ENCODE data around the gene PTCD3.

The PTCD3 gene

DNA sequence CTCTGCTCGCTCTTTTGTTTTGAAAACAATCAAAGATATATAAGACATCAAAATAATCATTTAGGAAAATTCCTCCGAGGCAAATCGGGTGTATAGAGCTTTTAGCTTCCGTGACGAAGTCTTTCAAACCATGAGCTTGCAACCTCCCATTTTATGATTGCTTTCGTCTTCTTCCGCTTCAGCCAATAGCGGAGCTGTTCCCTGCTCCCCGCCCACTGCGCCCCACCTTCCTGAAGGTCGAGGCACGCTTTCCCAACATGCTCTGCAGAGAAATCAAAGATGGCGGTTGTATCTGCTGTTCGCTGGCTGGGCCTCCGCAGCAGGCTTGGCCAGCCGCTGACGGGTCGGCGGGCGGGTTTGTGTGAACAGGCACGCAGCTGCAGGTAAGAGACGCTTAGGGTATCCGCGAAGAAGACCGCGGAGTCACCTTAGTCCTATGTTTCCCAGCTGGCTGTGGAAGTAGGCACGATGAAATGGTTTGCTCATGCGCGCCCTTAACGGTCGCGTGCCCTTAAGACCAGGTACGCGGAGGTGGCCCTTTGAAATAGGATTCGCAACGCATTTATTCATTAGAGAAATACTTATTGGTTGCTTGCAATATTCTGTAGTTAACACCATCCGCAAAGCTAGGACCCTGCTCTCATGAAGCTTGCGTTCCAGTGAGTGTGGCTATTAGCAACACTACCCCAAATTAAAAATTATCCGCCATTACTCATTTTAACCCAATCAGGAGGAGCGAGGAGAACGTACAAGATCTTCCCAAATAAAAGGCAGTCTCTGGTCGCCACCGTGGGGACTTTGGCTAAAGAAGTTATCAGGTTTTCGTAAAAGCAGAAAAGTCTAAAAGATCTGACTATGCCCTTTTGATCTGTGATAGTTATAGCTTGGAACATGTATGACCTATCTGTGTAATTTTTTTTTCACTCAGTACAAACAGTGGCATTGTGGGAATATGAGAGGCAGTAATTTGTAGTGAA, at the start of gene PTCD3:
Gene PTCD3, plus strand, starts transcription at position 267 of the 977 bp plus-strand sequence. Its CDS starts 13 bp downstream, at position 280.
- DNase-seq (ENCODE audit: low read depth in 2 of 2), result peak; percentile 89 to 96

DNA sequence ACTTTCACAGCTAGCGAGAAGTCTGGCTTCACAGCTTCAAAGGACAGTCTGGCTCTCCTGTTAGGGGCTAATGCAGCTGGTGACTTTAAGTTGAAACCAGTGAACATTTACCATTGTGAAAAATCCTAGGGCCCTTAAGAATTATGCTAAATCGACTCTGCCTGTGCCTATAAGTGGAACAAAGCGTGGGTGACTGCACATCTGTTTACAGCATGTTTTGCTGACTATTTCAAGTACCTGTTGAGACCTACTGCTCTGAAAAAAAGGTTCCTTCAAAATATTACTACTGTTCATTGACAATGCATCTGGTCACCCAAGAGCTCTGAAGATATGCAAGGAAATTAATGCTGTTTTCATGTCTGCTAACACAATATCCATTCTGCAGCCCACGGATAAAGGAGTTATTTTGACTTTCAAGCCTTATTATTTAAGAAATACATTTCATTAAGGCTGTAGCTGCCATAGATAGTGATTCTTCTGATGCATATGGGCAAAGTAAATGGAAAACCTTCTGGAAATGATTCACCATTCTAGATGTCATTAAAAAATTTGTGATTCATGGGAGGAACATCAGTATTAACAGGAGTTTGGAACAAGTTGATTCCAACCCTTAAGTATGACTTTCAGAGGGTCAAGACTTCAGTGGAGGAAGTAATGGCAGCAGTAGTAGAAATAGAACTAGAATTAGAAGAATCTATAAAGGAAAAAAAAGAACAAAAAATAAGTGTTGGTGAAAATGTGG, 49.3 kb upstream of the PTCD3 start:
- no peak for DNase-seq (ENCODE audit: low read depth in 2 of 2)

DNA sequence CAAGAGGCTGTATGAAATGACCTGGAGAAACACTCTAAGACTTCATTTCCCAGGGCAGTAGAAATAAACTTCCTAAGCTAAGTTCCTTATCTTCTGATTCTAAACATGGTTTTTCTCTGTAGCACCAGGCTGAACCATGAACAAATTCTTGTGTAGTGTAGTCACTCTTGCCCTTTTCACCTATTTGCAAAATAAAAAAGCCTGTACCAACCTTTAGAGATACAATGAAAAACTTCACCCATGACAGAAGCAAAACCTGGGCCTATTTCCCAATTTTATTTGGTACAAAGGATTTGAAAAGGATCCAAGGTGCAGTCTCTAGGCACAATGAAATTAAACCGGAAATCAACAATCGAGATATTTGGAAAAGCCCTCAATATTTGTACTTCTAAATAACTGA, 44.0 kb upstream of the PTCD3 start:
- DNase-seq (ENCODE audit: low read depth in 2 of 2), result no peak

DNA sequence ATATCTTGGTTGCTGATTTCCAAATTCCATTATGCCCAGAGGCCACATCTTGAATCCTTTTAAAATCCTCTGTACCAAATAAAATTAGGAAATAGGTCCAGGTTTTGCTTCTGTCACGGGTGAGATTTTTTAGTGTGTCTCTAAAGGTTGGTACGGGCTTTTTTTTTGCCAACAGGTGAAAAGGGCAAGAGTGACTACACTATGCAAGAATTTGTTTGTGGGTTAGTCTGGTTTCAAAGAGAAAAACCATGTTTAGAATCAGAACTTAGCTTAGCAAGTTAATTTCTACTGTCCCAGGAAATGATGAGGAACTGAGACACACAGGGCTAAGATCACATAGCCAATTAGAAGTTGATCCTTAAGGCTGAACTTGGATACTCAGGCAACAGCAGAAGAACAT, 42.0 kb upstream of the PTCD3 start:
- no peak for DNase-seq (ENCODE audit: low read depth in 2 of 2)

DNA sequence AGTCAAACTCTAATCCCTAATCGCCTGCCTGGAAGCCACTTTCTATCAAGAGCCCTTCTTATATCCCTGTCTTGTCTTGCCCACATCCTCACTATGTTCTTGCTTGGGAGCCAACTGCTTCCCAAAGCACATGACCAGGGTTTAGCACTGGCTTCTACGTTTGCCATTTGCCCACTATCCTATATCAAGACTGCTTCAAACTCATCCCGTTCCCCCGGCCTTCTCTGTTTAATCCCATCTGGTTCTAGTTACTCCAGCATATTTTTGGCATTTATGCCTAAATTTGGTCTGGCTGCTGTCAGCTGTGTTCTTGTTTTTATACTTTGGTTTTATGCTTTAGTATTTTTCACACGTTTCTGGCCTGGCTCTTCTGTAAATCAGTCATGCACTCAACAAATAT, 40.5 kb upstream of the PTCD3 start:
- DNase-seq (ENCODE audit: low read depth in 2 of 2), result no peak

DNA sequence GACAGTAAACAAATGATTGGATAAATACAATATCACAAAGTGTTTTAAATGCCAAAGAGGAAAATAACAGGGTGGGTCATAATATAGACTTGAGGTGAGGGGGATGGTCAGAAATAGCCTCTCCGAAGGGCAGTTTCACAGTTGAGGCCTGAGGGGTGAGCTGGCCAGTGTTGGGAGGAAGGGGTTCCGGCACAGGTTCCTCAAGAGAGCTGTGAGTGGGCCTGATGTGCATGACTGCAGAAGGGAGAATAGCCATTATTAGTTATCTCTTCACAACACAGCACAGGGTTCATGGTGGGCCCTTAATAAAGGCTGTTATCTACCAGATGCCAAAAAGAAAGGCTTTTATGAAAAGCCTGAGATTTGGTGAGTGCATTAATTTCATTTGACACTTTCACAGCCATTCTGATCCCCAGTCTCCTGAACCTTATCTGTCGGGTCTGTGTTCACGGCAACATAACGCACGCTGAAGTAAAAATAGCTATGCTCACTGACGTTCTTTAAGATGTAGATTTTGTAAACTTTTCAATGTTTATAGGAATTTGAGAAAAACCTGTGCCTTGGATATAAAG, 39.9 kb upstream of the PTCD3 start:
- no peak for DNase-seq (ENCODE audit: low read depth in 2 of 2)

DNA sequence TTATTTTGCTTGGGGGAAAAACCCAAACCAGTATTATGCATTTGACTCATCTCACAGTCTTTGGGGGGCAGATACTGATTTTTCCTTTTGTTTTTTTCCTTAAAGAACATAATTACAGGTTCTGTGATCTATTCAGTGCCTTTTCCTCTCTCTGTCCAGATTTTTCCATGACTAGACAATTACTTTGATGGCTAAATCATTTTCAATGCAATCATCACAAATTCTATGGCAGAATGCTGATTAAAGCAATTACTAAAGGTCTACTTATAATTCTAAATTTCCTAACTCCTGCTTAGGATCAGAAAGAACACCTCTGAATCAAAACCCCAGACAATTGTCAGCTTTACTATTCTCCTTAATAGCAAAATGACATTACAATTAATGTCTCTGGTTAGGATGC, 39.1 kb upstream of the PTCD3 start:
- no peak for DNase-seq (ENCODE audit: low read depth in 2 of 2)

DNA sequence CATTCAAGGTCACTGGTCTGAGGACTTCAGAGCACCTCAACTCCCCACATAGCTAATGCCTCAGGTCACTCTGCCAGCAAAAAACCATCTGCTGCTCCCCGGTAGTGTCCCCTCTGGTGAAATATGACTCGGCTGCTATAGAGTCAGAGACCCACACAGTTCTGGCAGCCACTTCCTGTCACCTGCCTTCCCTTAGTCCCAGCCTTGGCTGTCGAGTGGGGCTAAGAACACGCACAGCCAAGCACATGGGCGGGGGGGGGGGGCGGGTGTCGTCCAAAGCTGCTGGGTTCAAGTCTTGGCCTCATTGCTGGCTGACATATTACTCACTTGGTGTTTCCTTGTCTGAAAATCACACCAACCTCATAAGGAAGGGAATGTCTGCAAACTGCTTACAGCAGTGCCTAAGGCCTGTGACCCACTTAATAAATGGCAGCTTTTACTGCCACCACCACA, 37.9 kb upstream of the PTCD3 start:
- DNase-seq (ENCODE audit: low read depth in 2 of 2), result peak in 1 of 2 donors; percentile 8

DNA sequence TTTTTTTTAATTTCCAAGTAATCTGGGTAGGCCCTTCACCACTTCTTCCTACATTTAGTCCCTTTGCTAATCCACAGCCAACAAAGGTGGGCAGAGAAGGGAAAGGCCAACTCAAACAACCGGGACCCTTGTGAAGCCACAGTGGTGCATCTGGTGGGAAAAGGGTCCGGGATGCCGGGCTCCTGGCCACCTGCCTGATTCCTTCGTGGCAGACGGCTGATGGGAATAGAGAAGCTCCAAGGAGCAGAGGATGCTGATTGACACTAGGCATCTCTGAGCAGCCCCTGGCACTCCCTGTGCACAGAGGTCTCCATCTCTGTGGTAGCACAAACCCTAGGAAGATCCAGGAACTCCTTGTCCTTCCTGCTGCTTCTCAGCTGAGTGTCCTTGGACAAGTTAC, 37.4 kb upstream of the PTCD3 start:
- DNase-seq (ENCODE audit: low read depth in 2 of 2), result no peak

DNA sequence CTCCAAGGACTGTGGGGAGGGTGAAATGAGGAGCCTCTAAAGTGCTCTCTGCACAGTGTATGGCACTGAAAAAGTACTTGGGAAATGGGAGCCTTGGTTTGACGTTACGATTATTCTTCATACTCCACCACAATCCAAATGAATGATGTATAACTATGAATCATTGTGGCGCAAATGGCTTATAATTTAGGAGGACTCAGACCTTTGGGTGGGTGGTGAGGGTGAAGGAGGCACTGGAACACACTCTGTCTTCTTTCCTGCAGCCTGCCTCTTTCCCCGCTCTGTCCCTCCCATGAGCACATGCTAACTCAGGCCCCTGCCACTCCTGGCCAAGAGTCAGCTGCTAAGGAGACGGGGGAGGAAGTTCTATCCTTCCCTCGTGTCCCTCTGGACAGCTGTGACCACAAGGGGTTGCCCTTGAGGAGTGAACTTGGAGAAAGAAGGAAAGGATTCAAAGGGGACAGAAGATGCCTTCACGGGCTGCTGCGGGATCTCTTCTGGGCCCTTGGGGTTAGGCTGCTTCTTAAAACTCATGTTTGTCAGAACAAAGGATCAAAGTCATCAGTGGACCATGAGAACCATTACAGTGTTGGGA, 36.8 kb upstream of the PTCD3 start:
- DNase-seq (ENCODE audit: low read depth in 2 of 2), result no peak

DNA sequence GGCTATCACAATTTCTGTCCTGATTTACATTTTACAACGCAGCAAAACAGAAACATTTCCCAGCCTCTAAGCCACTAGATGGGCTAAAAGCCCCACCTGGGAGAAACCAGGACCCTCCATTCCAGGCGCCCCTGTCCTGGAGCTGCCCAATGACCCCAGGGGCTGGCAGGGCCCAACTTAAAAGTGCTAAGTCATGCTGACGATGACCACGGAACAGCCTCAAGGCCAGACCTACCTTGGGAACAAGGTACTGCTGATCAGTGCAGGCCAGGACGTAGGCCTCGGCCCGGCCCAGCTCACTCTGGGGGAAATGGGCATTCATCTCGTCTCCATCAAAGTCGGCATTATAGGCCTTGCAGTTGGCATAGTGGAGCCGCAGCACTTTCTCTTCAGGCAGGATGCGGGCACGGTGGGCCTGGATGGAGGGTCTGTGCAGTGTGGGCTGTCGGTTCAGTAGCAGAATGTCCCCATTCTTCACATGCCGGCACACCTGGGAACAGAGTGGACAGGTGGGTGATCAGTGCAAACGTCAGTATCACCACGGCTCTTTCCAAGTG, 36.2 kb upstream of the PTCD3 start:
- no peak for DNase-seq (ENCODE audit: low read depth in 2 of 2)

DNA sequence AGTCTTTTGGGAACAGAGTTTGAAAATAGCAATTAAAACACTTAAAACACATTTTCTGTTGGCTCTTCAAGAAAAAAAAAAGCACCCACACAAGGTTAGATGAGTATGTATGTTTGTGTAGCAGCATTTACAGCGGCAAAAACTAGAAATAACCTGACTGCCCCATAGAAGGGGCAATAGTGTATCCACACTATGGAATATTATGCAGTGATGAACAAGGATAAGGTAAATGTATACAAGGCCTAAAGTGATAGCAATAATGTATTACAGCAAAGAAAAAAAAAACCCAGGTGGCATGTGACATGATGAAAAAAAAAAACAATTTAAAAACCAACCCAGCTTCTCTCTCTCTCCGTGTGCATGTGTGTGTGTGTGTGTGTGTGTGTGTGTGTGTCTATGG, 35.2 kb upstream of the PTCD3 start:
- no peak for DNase-seq (ENCODE audit: low read depth in 2 of 2)

DNA sequence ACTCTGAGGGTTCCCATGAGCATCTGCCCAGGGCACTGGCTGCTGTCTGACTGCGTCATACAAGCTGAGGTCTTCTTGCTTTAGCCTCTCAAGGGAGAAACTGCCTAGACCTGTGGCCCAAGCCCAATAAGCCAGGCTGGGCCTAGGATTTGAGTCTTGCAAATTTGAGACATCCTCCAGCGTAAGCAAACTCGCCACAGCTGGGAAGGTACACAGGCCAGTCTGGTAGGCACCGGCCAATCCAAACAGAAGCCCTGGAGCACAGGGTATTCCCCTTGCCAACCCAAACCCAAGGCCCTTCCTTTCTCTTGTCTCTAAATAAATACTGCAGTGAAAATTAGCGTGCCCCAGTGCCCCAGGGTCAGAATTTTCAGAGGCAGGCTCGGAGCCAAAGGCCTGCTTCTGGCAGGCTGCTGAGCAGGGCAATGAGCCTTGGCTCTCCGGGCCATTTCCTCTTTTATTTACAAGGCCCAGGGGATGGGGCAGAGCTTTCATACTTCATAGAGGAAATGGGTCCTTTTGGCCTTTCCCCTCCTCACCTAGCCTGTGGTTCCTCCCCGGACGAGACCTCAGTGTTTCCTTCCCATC, 33.7 kb upstream of the PTCD3 start:
- DNase-seq (ENCODE audit: low read depth in 2 of 2), result no peak

DNA sequence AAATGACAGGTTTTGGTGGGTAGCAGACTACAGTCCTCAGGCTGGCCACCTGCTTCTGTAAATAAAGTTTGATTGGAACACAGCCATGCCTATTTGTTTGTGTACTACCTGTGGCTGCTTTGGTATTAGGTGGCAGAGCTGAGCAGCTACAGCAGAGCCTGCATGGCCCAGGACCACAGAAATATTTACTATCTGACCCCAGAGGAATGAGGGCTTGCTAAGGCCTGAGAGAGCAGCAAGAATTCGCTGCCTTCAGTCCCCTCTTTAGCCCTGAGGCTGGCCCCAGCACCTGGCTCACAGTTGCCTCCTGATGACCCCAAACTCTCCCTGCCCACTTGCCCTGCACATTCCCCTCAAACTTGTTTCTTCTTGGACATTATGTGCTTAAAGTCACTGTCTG, 32.8 kb upstream of the PTCD3 start:
- DNase-seq (ENCODE audit: low read depth in 2 of 2), result no peak

DNA sequence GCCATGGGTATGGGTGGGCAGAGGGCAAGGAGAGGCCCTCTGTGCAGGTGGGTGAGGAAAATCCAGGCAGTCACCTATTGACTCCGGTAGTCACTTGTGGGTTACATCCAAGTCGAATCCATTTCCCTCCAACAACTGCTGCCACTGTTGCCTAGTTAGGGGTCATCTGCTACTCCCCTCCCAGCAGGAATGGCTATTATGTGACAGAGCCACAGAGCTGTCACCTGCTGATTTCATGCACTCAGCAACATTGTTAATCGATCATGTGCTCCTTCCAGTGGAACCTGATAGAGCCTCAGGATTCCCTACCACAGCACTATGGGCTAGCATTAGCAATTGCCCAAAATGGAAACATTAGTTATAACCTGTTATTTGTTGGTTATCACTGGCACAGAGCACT, 31.8 kb upstream of the PTCD3 start:
- DNase-seq (ENCODE audit: low read depth in 2 of 2), result no peak

DNA sequence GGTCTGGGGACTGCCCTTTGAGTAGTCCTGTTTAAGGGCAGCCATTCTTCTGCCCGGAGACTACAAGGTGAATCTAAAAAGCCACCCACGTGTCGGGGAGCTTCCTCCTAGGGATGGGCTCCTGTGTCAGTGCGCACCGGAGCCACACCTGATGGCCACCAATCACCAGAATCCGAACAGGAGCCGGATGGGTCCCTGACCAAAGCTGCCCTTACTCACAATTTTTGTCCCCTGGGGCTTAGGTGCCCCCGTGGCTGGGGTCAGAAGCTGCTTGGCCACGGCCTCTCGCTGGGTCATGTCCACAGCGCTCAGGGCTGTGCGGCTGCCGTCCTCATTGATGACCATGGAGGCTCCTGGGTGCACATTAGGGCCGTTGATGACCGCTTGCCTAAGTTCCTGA, 31.2 kb upstream of the PTCD3 start:
- DNase-seq (ENCODE audit: low read depth in 2 of 2), result no peak

DNA sequence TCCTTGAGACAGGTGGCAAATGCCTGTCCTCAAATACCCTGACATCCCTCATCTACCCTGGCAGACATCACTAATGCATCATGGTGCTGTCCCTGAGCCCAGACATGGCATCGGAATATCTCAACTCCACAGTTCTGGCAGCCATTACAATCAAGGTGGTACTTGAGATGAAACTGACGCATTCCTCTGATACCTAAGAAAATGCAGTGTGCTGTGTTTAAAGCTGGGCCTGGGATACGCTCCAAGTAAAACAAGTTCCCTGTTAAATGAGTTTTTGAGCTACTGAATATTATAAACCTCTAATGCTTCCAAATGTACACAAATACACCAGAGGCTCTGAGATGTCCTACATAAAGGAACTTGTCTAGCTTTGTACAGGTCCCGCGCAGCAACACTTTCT, 30.1 kb upstream of the PTCD3 start:
- no peak for DNase-seq (ENCODE audit: low read depth in 2 of 2)

DNA sequence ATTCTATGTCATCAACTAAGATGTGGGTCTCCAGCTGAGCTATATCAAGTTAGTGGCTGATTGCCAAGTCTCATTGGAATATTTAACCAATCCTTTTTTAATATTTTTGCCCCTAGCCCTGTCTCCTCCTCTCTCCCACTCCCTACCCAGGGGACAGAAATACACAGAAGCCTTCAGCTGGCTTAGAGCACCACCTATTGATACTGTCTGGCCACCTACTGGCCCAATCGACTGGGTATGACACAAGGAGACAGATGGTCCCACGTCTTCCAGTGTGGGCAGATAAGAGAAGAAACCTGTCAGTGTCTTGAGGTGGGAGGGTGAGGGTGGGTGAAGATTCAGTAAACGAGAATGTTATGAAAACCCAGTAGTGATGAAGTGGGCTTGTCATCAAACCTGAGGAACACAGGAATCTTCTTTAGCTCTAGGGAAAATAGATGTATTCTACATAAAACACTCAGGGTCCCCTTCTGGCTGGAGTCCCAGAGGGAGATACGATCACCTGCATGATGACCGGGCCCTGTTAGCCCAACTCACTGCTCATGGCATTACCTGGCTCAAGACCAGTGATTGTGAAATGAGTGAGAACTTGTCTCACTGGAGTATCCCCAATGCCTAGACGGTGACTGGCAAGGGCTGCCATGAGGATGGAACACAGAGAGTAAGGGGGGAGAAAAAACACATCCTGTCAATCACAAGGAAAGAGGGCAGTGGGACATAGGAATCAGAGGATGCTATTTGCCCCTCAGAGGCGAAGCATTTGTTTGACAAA, 27.1 kb upstream of the PTCD3 start:
- DNase-seq (ENCODE audit: low read depth in 2 of 2), result no peak

DNA sequence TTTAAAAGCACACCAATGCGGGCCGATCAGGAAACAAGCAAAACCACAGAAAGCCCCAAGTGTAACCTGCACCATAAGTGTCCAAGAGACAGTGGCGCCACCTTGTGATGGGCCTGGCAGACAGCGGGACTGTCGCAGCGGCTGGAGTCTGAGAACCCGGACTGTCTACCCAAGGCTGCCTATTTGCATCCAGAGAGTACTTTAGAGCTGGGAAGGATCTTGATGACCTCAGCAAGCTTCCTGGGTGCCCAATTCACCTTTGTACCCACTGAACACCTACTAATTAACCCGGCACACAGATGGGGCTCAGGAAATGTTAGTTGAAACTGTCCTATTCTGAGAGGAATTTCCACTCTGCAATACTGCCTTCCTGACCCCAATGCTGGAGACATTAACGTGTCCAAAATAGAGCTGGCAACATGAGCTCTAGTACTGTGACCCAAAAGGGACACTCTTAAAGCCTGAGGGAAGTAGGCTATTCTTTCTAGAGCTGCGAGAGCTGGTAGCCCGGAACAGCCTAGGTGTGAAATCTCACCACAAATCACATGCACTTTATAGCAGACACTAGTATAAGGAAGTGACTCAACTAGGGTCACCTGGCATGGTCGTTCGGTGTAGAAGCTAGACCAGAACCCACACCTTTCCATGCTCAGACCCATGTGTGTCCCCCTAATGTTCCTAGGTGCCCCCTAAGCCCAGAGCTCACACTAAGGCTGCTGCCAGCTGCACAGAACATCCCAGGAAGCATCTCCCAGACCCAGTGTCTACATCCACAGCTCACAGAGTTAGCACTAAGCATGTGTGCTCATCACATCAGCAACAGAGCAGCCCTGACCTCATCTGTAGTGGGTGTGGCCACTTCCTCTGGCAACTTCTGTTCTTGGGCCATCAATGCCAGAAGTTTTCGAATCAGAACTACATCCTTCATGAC, 25.8 kb upstream of the PTCD3 start:
- peak; percentile 66 to 72 for DNase-seq (ENCODE audit: low read depth in 2 of 2)

DNA sequence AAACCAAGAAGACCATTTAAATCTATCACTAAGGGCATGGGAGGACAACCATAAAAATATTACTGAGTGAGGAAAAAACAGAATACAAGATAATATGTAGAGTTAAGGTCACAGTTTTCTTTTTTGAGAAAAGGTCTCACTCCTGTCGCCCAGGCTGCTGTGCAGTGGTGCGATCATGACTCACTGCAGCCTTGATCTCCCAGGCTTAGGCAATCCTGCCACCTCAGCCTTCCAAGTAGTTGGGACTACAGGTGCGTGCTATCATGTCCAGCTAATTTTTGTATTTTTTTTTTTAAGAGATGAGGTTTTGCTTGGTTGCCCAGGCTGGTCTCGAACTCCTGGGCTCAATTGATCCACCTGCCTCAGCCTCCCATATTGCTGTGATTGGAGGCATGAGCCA, 24.3 kb upstream of the PTCD3 start:
- no peak for DNase-seq (ENCODE audit: low read depth in 2 of 2)
